Colon (tissue), 2 donors: Measurements from ENCODE around the gene DHRS7.

Experiments used
- FAIRE-seq: peaks from 2 replicates; lab custom pipeline; 2012; peaks lifted over from hg19 to GRCh38; lab: Jason Lieb, UNC
- donor health status: control.
- donor health status: control.

DHRS7 gene

DNA sequence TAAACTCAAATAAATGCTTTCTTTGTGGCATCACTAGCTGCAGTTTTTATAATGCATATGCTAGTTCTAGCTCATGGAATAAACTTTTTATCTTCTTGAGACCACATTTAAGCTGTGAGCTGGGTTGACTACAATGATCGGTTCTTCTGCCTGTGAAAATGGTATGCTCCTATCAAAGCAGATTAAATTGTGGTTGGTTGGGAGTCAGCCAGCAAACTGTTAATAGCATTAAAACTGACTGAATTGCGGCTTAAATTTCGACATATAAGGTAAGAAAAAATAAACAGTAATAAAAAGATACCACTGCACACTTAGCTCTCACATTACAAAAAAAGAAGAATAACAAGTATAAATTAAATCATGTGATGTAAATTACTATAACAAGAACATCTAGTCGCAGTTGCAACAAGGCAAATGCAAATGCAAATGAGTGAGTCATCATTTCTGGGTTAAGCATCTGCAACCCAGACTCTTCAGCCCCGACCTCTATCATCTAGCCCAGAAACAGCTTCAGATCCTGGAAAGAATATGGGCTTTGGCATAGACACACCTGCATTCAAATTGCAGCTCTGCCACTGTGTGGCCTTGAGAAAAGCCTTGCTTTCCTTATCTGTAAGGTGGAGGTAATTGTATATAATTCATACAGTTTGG is 19.8 kb upstream of the DHRS7 start:
- no peak for FAIRE-seq

DNA sequence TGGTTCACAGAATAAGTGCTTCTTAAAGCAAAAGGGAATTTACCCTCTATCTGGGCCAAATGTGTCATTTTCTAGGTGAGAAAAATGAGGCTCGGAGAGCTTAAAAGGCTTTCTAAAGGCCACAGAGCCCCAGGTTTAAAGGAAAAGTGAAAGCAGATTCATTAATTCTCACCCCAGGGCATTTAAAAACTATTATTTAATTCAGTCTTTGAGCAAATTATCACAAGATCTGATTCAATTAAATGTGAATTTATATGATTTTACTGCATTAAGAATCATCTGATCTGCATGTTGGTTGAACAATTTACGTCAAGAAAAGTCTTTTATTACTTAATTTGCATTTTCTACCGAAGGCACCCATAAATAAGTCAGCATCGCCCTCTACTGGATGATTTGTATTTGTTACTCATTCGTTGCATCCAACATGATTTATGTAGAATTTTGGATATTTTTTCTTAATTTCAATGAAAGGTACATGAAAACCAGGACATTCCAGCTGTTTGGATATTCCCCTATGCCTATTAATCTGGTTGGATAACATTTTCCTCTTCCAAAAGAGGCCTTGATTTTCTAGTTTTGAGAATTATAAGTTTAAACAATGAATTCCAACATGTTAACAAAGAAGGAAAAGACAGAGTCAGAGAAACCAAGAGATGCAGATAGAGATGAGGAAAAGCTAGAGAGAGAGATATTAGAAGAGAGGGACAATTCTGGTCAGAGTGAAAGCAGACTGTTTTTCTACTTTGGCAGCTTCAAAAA is 19.1 kb upstream of the DHRS7 start:
- FAIRE-seq, result peak; percentile 93

DNA sequence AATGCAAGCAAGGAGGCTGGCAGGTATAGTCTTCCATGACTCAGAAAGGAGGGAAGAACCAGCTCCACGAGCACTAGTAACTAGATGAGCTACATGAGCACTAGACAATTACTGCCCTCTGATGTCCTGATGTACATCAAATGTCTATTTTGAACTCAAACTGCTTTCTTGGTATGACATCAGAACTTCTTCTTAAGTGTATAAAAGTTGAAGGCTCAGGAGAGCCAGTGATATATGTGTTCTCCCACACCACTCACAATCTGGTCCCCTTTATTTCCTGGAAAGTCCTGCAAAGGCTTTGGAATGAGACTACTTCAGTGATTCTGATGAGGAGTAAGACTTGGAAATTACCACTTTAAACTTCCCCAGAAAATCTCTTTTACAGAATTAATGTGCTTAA is 18.5 kb upstream of the DHRS7 start:
- FAIRE-seq, result no peak

- no peak for FAIRE-seq
These were observed 17.9 kb upstream of the DHRS7 start for GRCh38 chr14:60183138-60183537.

- no peak for FAIRE-seq
These were observed 14.3 kb upstream of the DHRS7 start for GRCh38 chr14:60179431-60179869.

DNA sequence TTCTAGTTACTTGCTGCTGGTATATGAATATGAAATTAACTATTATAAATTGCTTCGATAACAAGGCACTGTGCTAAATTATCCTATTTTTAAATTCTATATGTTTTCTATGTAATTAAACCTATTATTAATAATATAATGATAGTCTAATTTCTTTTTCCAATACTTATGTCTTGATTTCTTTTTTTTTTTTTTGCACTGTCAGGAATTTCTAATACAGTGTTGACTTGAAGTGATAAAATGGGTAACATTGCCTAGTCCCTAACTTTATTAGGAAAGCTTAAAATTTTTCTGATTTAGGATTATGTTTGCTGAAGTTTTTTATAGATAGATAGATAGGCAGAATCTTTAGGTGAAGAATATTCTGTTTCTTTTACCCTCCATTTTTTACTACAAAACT is 13.6 kb upstream of the DHRS7 start:
- peak; percentile 78 for FAIRE-seq

- no peak for FAIRE-seq
These were observed 13.0 kb upstream of the DHRS7 start for GRCh38 chr14:60178164-60178563.

DNA sequence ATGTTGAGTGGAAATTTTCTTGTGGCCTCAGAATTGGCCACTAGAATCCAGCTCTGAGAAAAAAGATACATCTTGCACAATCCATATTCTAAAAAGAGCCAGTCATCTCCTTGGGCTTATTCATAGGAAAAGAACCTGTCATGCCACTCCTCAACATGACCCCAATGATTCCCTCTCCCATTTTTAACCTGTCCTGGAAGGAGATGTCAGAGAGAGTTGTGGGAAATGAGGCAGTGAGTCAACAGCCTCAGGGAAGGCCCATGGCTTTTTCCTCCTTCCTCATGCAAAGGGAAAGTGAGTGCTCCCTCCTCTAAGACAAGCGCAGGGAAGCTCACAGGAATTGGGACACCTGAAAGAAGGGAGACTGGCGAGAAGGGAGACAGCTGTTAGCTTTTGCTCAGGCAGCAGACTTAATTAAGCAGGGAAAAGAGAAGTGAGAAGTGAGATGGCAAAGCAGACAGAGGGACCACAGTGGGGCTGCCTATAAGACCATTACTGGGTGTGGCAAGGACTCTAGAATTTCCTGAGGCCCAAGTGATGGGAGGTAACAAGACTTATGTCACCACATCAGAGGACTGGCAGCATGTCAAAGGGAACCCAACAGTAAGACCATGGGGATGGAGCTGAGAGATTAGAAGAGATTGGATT is 10.2 kb upstream of the DHRS7 start:
- FAIRE-seq, result no peak

GRCh38 chr14:60174352-60175254 is 9.4 kb upstream of the DHRS7 start:
- FAIRE-seq, result no peak

DNA sequence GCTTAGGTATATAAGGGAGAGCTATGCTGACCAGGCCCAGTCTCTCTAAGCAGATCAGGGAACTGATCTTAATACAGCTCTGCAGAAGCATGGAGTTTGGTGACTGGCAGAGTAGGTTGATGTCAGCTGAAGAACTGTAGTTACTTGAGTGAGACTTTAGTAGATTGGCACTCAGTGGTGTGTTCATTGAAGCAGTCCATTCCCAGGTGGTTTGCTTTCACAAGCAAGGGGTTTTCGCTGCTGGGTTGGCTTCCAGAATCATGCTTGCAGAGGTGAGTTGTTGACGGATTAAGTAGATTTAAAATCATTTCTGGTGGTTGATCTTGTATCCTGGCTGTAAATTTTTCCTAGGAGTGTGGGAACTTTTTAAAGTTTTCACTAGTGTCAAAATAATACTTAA is 6.5 kb upstream of the DHRS7 start:
- no peak for FAIRE-seq

DNA sequence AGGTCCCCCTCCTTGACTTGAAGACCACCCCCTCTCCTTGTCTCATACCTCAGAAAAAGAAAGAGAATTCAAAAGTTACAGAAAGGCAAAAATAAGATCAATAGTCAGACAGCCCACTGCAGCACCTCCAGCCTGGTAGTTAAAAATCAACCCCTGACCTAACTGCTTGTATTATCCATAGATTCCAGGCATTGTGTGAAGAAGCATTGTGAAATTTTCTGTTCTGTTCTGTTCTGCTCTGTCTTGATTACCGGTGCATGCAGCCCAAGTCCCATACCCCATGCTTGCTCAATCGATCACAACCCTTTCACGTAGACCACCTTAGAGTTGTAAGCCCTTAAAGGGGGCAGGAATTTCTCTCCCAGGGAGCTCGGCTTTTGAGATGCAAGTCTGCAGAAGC is 5.8 kb upstream of the DHRS7 start:
- no peak for FAIRE-seq

DNA sequence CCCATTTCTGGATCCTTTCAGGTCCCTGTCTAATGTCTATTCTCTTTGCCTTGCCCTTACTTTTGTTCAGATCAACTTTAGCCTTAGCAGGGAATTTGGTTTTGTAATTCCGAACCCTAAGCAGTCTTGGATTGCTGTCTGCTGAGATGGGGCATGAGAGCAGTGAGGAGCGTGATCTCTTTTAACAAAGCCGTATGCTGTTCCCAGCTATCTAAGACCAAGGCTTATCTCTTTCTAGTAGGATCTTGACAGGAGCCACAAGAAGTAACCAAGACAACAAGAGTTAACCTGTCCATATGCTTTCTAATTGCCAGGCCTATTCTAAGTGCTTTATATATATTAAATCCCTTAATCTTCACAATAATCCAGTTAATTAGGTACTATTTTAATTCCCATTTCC is 4.5 kb upstream of the DHRS7 start:
- no peak for FAIRE-seq

DNA sequence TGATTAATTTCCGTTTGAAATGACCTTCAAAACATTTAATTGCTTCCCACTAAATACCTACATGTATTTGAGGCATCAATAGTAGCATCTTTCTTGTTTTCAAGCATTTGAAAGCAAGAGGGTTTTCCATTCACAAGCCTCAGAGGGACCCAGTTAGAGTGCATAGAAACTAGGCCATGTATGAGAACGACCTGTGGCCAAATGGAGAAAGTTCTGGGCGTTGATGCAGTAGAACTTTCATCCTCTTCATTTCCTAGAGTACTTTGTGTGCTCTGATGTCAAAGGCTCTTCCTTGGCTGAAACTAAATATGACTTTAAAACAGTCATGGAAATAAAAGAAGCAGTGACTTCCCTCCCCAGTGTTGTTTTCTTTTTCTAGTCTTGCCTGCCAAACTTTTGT is 944 bp upstream of the DHRS7 start:
- FAIRE-seq, result no peak

GRCh38 chr14:60165547-60165876 is 314 bp upstream of the DHRS7 start:
- FAIRE-seq, result no peak

GRCh38 chr14:60164404-60164711 is 840 bp downstream of the DHRS7 start:
- FAIRE-seq, result no peak

DNA sequence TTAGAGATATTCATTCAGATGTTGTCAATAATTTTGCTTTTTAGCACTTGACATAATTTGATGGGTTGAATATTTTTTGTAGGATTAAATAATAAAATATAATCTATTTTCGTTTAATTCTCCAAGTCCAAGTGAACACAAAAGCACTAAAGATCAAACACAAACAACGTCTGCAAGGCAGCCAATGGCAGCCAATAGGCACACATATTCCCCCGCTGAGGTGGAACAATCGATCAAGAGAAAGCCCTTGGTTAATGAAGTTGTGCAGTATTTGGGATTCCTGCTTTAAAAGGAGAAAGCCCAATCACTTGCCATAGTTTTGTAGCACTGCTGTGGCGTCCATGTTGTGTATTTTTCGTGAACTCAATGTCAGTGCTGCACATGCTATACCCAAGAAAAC is 1.5 kb downstream of the DHRS7 start:
- FAIRE-seq, result no peak

- FAIRE-seq, result no peak
These were observed 3.7 kb downstream of the DHRS7 start for GRCh38 chr14:60161196-60162107.

DNA sequence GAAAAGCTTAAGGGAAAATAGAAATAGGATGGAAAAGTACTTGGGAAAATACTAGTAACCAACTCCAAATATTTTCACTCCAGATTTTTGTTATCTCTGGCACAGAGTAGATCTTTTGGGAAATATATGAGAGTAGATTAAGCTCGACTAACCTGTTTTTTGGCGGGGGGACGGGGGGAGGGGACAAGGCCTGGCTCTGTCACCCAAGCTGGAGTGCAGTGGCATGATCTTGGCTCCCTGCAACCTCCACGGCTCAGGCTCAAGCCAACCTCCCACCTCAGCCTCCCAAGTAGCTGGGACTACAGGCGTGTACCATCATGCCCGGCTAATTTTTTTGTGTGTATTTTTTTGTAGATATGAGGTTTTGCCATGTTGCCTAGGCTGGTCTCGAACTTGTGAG is 4.8 kb downstream of the DHRS7 start:
- no peak for FAIRE-seq

GRCh38 chr14:60154671-60155070 is 10.5 kb downstream of the DHRS7 start:
- no peak for FAIRE-seq

GRCh38 chr14:60153991-60154390 is 11.2 kb downstream of the DHRS7 start:
- FAIRE-seq, result no peak

DNA sequence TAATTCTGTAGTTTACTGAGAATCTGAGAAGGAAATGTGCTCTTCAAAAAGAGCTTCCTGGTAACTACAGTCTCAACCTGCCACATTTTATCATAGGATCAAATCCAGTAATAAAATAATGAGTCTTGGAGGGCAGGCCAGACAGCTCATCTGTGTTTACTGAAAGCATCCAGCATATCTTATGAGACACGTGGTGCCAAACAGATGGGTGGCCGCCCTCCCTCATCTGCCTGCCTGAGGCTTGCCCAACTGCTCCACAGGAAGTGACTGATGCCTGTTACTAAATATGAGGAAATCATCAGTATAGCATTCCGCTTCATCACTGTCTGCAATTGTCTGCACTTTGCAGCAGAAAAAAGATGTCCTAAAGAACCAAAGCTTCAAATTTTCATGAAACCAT is 13.5 kb downstream of the DHRS7 start:
- FAIRE-seq, result no peak

- FAIRE-seq, result no peak
These were observed 30.5 kb downstream of the DHRS7 start for GRCh38 chr14:60134702-60135101.
